SK-N-SH treated with all-trans-retinoic acid at 6 μM for 48 hours (cell line): Measurements from ENCODE around the gene NALCN.

Experiments used
- ARNTL ChIP-seq: fragments of 450-650 bp; formaldehyde crosslinking; IDR thresholded peaks from 2 replicates; pipeline ENCODE4 v1.5.0; 2020; ENCODE audit warnings: low read depth, mild to moderate bottlenecking, moderate library complexity, borderline replicate concordance
- BACH2 ChIP-seq: fragments of 250-450 bp; sonication (Bioruptor Pico); IDR thresholded peaks from 2 replicates; pipeline ENCODE4 v1.9.0; 2021; ENCODE audit warnings: mild to moderate bottlenecking, borderline replicate concordance
- CREB5 ChIP-seq: fragments of 250-450 bp; sonication (Bioruptor Pico); IDR thresholded peaks from 2 replicates; pipeline ENCODE4 v1.5.1; 2020; ENCODE audit warnings: low read depth, mild to moderate bottlenecking, moderate library complexity
- CSDC2 ChIP-seq: fragments of 250-450 bp; sonication (Bioruptor Pico); IDR thresholded peaks from 2 replicates; pipeline ENCODE4 v1.5.0; 2020; ENCODE audit warnings: mild to moderate bottlenecking, moderate library complexity
- CSRNP3 ChIP-seq: fragments of 250-450 bp; sonication (Bioruptor Pico); IDR thresholded peaks from 2 replicates; pipeline ENCODE4 v1.5.1; 2021; ENCODE audit warnings: mild to moderate bottlenecking, moderate library complexity
- GLIS3 ChIP-seq: fragments of 250-450 bp; sonication (Bioruptor Pico); IDR thresholded peaks from 2 replicates; pipeline ENCODE4 v1.5.0; 2020; ENCODE audit warnings: mild to moderate bottlenecking, moderate library complexity
- PATZ1 ChIP-seq: fragments of 250-450 bp; sonication (Bioruptor Pico); IDR thresholded peaks from 2 replicates; pipeline ENCODE4 v1.8.0; 2020; ENCODE audit warnings: mild to moderate bottlenecking, moderate library complexity, borderline replicate concordance
- PPARA ChIP-seq: fragments of 250-450 bp; sonication (Bioruptor Pico); IDR thresholded peaks from 2 replicates; pipeline ENCODE4 v1.5.0; 2020; ENCODE audit warnings: mild to moderate bottlenecking, borderline replicate concordance
- TCF4 ChIP-seq: fragments of 250-450 bp; sonication (Bioruptor Pico); IDR thresholded peaks from 2 replicates; pipeline ENCODE4 v1.8.0; 2021; ENCODE audit warnings: mild to moderate bottlenecking, moderate library complexity, borderline replicate concordance
- ZC3H10 ChIP-seq: fragments of 250-450 bp; sonication (Bioruptor Pico); IDR thresholded peaks from 2 replicates; pipeline ENCODE4 v1.5.1; 2021; ENCODE audit warnings: mild to moderate bottlenecking, moderate library complexity
- ZFP3 ChIP-seq: fragments of 250-450 bp; sonication (Bioruptor Pico); IDR thresholded peaks from 2 replicates; pipeline ENCODE4 v1.5.0; 2020; ENCODE audit warnings: mild to moderate bottlenecking, moderate library complexity
- ZNF565 ChIP-seq: fragments of 450-650 bp; formaldehyde crosslinking; conservative IDR thresholded peaks from 2 replicates; pipeline ENCODE4 v1.5.0; 2020; ENCODE audit warnings: low read depth, mild to moderate bottlenecking, moderate library complexity
- ZNF8 ChIP-seq: fragments of 450-650 bp; formaldehyde crosslinking; IDR thresholded peaks from 2 replicates; pipeline ENCODE4 v1.5.0; 2020; ENCODE audit warnings: mild to moderate bottlenecking, moderate library complexity

GRCh38 chr13:101090287-101090686, 326.0 kb downstream of the NALCN start:
- TF ChIP-seq ZNF565 (CRISPR knock-in tag) (no peak), ZFP3 (CRISPR knock-in tag) (no peak), ZC3H10 (CRISPR knock-in tag) (no peak), PPARA (CRISPR knock-in tag) (no peak), PATZ1 (no peak), CSDC2 (CRISPR knock-in tag) (no peak), CREB5 (no peak), BACH2 (CRISPR knock-in tag) (no peak), ARNTL (CRISPR knock-in tag) (no peak), CSRNP3 (CRISPR knock-in tag) (no peak), TCF4 (CRISPR knock-in tag) (no peak), ZNF8 (CRISPR knock-in tag) (no peak), GLIS3 (CRISPR knock-in tag) (no peak)
